ENCODE results near the gene EXOC4.

DNA sequence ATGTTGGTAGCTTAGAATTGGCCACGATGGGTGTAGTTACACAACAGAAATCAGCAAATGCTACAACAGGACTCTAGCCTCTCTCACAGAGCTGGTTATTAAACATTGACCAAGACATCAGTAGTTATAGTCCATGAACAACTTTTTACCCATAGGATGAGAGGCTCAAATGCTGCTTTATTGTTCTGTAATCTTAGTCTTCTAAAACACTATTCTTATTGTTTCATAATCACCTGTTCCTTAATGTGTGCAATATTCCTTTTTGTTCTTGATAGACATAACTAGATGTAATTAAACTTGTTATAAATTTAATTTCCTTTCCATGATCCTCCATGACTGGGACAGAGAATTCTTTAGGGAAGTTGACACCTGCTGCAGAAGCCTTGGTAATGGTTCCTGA is 356.9 kb downstream of the EXOC4 start:
- TF ChIP-seq, protein P1, sequence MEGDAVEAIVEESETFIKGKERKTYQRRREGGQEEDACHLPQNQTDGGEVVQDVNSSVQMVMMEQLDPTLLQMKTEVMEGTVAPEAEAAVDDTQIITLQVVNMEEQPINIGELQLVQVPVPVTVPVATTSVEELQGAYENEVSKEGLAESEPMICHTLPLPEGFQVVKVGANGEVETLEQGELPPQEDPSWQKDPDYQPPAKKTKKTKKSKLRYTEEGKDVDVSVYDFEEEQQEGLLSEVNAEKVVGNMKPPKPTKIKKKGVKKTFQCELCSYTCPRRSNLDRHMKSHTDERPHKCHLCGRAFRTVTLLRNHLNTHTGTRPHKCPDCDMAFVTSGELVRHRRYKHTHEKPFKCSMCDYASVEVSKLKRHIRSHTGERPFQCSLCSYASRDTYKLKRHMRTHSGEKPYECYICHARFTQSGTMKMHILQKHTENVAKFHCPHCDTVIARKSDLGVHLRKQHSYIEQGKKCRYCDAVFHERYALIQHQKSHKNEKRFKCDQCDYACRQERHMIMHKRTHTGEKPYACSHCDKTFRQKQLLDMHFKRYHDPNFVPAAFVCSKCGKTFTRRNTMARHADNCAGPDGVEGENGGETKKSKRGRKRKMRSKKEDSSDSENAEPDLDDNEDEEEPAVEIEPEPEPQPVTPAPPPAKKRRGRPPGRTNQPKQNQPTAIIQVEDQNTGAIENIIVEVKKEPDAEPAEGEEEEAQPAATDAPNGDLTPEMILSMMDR (conservative IDR thresholded peaks at IDR 0.05 in 1 of 2, IDR thresholded peaks at IDR 0.05 in 1 of 2; ENCODE audit: low read depth in 1 of 2, low read length in 2 of 2) = no peak
- no peak for TF ChIP-seq EZH2 (IDR thresholded peaks at IDR 0.05; ENCODE audit: low read length, missing control alignments)

Data from fibroblast of lung (primary cell).